GM21737 (cell line): ENCODE results near the gene VPS25.
A peak's percentile ranks its signal among the peaks of the same experiment; 100 is the strongest.

Source experiments
- ATAC-seq: cut with Tn5 transposase; IDR thresholded peaks from one replicate; pipeline ENCODE4 v1.9.1; 2021; ENCODE audit warnings: mild to moderate bottlenecking, moderate library complexity; ENCODE audit not compliant: unreplicated experiment

The VPS25 gene

DNA sequence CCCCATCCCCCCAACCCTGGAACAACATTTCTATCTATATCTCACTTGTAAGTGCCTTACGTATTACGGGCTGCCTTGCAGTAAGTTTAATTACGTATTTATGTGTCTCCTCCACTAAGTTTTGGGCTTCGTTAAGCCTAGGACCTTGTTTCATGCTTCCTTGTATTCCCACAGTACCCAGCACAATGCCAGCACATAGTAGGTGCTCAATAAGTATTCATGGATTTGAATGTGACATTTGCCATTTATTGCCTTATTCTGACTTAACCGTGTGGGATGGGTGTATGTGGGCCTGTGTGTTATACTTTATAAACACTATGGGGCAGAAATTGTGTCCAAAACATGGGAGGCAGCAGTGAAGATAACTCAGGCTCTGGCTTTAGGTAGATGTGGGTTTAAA is 19.3 kb downstream of the VPS25 start:
- ATAC-seq = no peak

DNA sequence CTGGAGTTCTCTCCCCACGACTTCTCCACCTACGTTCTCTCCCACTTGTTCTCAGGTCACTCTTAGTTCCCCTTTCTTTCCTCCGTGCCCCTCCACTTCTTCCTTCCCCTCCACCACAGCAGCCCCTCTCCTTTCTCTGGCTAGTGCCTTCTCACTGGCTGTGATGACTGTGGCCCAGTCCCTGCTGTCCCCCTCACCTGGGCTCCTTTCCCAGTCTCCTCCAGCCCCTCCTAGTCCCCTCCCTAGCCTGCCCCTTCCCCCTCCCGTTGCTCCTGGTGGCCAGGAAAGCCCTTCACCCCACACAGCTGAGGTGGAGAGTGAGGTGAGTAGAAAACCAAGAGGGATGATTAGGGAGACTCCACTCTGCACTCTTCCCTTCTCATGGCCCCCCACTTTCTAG is 21.8 kb downstream of the VPS25 start:
- no peak for ATAC-seq

DNA sequence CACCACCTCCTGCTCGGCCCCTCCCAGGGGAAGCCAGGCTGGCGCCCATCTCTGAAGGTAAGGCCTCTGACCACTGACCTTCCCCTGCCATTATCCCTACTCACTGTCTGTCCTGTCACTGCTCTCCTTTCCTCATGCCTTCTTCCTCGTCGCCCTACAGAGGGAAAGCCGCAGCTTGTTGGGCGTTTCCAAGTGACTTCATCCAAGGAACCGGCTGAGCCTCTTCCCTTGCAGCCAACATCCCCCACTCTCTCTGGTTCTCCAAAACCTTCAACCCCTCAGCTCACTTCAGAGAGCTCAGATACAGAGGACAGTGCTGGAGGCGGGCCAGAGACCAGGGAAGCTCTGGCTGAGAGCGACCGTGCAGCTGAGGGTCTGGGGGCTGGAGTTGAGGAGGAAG is 22.2 kb downstream of the VPS25 start:
- no peak for ATAC-seq

DNA sequence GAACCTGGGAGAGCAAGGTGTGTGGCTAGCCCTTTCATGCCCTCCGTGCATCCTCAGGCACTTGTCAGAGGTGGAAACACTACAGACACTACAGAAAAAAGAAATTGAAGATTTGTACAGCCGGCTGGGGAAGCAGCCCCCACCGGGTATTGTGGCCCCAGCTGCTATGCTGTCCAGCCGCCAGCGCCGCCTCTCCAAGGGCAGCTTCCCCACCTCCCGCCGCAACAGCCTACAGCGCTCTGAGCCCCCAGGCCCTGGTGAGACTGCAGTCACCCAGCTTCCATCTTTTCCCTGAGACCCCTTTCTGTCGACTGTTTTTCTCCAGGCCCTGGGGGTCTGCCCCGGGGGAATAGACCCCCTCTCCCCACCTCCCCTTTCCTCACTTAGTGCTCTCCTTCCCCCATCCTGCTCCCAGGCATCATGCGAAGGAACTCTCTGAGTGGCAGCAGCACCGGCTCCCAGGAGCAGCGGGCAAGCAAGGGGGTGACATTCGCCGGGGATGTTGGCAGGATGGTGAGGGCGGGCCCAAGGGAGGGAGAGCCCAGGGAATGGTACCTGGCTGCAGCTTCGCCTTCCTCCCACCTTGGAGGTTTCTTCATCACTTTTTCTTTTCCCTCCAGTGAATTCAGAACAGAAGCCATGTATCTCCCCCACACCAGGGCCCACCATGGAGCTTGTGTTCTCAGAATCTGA is 23.0 kb downstream of the VPS25 start:
- ATAC-seq = no peak

DNA sequence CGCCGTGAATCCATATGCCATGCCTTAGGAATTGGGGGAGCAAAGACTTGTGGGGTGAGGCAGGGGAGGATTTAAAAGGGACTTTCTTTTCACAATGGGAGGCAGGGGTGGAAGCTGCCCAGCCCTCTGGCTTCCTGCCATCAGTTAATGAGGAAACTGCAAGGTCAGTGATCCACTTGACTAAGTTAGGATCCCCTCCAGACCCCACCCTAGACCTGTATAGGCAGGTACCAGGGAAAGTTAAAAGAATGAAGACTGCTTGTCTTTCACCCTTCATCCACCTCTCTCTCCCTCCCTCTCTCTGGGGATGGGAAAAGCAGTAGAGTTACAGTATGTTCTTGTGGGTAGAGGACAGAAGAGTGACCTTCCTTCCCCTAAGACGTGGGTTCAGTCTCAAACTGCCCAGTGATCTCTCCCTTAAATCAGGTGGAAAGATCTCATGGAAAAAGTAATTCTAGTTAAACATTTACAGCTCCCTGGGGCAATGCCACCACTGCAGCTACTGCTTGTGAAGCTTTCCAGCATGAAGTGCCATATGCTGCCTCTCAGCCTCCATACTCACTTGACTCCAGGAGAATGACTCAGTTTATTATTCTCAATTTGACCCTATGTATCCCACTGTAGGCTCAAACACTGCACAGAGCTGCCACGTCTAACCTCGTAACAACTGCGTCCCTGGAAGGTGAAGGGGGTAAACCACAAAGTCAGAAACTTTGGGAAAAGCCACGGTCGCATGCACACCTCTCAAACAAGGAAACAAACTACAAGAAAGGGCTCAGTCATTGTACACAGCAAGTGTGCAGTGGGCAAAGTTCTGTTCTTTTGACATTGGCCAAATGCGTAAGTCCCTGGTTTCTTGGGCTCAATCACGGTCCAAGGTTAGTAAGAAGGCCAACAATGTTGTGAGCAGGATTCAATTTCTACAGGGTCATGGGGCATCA is 24.1 kb downstream of the VPS25 start:
- no peak for ATAC-seq

DNA sequence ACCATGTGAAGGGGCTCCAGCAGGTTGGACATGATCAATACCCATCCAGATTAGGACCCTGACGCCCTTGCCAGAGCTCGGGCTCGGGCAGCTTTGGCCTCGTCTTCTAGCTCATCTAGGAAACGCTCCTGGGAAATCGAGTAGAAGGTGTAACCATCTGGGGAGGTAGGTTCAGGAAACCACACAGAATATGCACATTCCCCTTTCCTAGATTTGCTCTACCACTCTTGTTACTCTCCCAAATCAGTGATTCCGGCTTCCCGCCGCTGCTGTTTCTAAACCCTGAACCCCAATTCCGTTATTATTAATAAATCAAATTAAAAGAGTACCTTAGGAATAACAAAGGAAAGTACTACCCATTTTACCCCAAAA is 24.7 kb downstream of the VPS25 start:
- no peak for ATAC-seq

DNA sequence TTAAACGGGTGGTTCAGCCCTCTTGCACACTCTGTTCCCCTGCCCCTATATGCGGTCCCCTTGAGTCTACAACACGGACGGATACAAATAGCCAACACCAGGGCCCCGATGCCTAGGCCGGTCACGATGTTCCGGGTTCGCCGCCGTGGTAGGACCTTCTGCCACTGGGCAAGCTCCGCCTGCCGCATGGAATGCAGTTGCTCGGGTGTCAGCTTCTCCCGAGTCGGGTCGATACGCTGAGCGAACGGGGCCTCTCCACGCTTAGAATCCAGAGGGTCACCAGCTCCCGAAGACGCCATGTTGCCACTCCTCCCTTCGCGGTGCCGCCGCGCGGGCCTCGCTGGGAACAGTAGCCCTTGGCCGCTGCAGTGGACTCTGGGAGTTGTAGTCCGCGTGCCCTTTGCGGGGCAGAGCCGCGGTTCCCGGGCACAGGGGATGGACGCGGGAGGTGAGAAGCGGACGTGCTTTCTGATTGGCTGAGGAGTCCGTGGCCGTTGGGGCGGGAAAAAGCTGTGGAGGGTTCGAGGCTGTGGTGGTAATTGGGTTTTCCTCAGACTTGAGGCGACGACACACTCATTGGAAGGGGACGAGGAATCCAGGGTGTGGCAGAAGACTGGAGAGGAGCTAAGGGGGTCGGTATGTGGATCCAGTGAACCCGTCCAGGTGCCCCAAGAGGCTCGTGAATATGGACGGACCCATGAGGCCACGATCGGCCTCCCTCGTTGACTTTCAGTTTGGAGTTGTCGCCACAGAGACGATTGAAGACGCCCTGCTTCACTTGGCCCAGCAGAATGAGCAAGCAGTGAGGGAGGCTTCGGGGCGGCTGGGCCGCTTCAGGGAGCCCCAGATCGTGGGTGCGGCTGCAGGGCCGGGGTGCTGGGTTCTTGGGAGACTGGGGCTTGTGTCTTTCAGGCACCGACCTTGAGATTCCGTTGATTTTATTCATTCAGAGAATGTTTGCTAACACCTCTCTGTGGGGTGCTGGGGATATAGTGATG is 25.4 kb downstream of the VPS25 start, which contains the start of the genes CNTD1 and COA3:
TSS of gene CNTD1 (plus strand) at position 479 of the 998 bp plus-strand sequence. CDS start at position 686, 207 bp downstream.
TSS of gene COA3 (minus strand) at position 322 of the 998 bp plus-strand sequence. CDS start at position 299, 23 bp downstream.
- peak; percentile 83 for ATAC-seq

DNA sequence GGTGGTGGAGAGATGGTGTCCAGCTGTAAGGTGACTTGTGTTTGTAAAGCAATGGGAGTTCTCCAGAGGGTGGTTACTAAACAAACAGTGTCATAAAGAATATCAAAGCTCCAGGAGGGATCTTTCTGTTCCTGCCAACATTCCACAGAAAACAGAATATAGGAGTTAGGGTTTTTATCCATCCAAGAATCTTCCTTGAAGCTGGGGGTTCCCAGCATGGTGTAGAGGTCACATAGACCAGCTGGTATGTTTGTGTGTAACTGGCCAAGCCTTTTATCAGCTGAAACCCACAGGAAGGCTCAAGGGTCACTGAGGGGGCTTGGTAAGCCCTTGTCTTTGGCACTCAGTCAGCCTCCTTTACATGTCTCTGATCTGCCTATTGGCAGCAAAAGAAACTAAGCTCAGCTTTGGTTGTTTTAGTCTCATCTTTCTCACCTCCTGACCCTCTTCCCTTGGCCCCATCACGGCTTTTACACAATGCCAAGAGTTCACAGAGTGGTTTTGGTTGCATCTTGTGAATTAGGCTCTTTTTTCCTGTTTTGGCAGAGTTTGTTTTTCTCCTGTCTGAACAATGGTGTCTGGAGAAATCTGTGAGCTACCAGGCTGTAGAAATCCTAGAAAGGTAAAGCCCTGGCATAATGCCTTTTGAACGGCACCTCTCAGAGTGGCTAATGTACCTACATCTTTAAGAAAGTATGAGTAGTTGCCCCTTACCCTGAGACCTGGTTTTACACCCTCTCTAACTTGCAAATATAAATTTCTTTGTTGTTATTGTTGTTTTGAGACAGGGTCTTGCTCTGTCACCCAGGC is 30.0 kb downstream of the VPS25 start:
- ATAC-seq = no peak

DNA sequence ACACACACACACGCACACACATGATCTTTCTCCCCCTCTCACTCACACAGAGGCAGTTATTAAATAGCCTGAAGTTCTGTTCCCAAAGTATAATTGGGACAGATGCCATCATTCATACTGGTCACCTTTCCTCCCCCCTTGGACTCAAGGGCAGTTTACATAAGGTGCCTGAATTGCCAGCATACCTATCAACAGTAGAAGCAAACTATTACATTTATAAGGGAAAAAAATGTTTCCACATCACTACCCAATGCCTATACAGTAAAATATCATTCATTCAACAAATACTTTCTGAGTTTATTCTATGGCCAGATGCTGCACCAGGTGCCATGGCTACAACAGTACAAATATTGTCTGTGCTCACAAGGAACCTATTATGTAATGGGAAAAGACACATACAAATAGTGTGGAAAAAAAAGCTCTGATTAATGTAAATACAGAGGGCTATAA is 31.7 kb downstream of the VPS25 start:
- no peak for ATAC-seq

DNA sequence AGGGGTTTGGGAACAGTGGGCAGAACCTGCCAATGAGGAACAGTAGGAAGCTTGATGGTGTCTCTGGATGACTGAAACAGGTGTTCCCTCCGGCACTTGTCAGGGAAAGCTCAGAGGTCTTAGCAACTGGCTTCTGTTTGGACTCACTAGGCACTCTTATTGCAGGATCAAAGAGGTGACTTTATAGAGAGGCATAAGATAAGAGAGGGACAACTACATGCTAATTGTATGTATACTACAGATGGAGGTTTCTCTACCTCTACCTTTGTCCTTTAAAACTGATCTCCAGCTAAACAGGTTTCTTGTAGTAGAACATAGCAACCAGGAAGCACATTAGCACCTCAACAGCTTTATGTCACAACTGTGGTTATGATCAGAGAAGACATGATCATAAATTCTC is 33.0 kb downstream of the VPS25 start:
- no peak for ATAC-seq

DNA sequence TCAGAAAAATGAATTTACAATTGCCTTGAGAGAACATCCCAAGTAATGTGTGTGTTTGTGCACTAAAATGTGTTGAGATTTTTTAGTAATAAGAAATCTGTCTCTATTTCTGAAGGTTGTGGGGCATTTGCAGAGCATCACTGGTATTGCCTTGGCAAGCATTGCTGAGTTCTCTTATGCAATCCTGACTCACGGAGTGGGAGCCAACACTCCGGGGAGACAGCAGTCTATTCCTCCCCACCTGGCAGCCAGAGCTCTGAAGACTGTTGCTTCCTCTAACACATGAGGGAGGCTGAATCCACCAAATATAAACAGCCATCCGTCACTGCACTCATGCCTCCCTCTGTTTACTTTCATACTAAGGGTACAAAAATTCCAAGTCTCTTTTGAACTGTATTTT is 36.0 kb downstream of the VPS25 start:
- no peak for ATAC-seq

DNA sequence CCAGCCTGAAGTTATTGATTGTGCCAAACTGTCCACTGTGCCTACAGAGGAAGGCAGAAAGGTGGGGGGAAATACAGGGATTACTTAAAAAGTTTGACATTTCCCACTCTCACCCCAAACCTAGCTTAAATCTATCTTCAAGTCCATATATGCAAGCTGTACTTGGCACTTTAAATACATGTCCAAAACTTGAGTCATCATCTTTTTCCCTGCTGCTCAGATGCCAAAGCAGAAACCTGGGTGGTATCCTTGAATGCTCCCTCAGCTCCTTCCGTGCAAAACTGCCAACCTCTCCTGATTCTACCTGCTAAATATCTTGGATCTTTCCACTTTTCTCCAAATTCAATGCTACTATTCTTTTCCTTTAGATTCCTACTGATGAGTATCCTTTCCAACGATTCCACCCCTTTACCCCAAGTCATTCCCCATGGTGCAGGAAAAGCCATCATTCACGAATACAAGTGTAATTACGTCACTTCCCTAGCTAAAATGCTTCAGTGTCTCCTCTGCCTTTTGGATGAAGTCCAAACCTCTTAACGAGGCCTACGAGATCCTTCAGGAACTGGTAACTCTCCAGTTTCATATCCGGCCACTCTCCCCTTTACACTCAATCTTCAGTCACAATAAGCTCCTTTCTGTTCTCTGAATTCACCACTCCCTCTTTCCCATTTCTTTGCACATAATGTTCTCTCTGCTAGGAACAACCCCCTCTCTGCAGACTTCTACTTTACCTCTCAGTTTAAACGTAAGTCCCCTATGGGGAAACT is 41.6 kb downstream of the VPS25 start:
- no peak for ATAC-seq

DNA sequence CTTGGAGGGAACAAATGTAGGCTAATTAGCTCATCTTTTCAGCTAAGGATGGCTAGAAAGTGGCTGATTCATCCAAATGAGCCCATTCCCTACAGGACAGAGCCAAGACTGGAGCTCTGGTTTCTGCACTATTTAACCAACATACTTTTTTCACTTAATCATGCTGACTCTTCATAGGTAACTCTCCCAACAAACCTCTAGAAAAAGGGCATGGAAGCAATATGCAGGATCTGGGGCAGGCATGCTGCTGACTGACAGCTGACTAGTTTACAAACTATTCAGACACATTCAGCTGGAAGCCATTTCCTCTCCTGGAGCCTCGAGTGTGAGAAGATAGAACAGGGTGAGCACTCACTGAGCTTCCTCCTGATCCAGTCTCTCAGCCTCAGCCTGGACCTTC is 44.6 kb downstream of the VPS25 start:
- ATAC-seq = no peak

DNA sequence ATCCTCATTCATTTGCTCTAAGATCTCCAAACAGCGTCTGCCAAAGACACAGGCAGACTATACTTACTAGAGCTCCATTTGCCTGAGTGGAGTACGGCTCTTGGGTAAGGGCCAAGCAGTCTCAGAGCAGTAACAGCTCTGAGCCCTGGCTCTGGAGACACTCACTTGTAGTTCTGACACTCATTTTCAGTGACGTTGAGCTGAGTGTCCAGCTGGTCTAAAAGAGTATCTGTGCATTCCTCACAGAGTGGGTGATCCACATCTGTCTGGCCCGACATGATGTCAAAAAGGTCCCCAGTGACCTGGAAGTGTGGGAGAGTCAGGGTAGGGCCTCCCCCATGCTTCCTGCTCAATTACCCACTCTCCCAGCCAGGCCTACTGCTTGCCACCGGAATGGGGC is 45.1 kb downstream of the VPS25 start:
- ATAC-seq = no peak

DNA sequence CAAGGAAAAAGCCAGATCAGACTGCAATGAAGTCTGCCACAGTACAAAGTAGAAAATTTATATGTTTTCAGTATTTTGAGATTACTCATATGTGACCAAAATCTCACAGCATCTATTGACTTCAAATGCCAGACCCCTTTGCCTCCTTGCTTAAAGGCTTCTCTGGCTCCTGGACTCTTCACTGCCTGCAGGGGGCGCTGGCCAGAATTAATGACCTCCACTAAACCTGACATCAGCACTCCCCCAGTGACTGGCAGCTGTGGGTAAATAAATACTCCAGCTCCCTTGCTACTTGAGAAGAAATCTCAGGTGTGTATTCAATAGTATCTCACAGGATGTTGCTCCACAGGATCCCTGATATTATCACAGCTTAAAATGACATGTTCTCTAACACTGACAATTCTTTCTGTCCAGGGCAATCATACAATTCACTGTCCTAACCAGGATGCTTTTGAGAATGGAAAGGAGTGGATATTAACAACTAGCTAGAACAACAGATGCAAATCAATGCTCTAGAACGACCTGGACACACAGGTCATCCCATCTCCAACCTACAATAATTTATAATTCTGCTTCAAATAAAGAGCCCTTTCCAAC is 46.8 kb downstream of the VPS25 start:
- no peak for ATAC-seq

DNA sequence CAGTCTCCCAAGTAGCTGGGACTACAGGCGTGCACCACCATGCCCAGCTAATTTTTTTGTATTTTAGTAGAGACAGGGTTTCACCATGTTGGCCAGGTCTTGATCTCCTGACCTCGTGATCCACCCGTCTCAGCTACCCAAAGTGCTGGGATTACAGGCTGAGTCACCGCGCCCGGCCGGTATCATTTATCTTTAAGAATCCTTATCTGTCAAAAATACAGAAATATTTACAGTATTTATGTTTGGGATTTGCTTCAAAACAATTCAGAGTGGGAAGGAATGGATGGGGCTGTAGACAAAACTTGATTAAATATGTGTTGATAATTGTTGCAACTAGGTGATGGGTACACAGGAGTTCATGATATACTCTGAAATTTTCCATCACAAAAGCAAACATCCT is 47.9 kb downstream of the VPS25 start:
- ATAC-seq = no peak

DNA sequence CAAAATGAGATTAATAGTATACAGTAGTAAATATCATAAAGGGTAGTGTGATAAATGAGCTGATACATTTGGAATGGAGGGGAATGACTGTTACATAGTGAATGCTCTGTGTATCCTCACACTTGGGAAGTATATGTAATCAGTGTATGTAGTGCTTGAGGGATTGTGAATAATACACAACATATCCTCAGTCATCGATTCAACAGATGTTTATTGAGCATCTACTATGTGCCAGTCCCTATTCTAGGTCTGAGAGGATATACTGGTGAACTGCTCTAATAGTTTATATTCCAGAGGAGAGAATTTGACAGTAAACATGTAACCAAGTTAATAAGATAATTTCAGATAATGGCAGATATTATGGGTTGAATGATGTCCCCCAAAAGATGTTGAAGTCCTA is 54.2 kb downstream of the VPS25 start:
- ATAC-seq = no peak
